ENCODE measurements around the gene ZBTB16. TPM values are rescaled to one million over a fixed set of nuclear protein-coding genes. Genes with fewer than 3 reads are reported as not detected.
A peak's percentile ranks its signal among the peaks of the same experiment; 100 is the strongest.

Gene ZBTB16
- polyA plus RNA-seq, 3 donors, result 4.1 to 12.3 (median 8.3) TPM

GRCh38 chr11:114297806-114298709 lies 238.5 kb downstream of the ZBTB16 start:
- peak overlapping the region in 1 of 7 donors; percentile 10 for H3K27ac Mint-ChIP-seq
- Histone ChIP-seq H3K4me3 (replicated peaks in 1 of 3; ENCODE audit: low read depth in 2 of 3, low read length in 3 of 3) (no peak overlapping the region), H3K79me2 (ENCODE audit: insufficient read depth, low read length) (no peaks in the 10 kb centered on the region), H3K4me2 (replicated peaks; ENCODE audit: extremely low read depth, low read length, poor library complexity, severe bottlenecking) (no peak overlapping the region), H3K36me3 (replicated peaks in 1 of 2; ENCODE audit: control insufficient read depth in 1 of 2, insufficient read depth in 2 of 2, low read length in 2 of 2) (no peaks in the 10 kb centered on the region), H3K9ac (ENCODE audit: insufficient read depth, low read length, poor library complexity, severe bottlenecking) (no peak overlapping the region), H4K20me1 (ENCODE audit: insufficient read depth, low read length) (no peaks in the 10 kb centered on the region), H3K27me3 (ENCODE audit: control insufficient read depth in 2 of 2, insufficient read depth in 2 of 2, low read length in 2 of 2) (no peaks in the 10 kb centered on the region), H3K27ac (ENCODE audit: low read depth in 1 of 2, low read length in 2 of 2) (no peak overlapping the region), H3K4me1 (ENCODE audit: control insufficient read depth in 1 of 2, insufficient read depth in 2 of 2, low read length in 2 of 2) (no peaks in the 10 kb centered on the region), H3K9me3 (replicated peaks in 1 of 2; ENCODE audit: control insufficient read depth in 1 of 2, insufficient read depth in 1 of 2, low read length in 2 of 2) (no peaks in the 10 kb centered on the region), H2AFZ (ENCODE audit: insufficient read depth, low read depth, low read length, poor library complexity, severe bottlenecking) (no peak overlapping the region)
- TF ChIP-seq CTCF (IDR thresholded peaks at IDR 0.05), result no peak
- H3K27me3 Mint-ChIP-seq (ENCODE audit: low read depth in 3 of 3), result peaks cover 0 to 4% (median 2%) of the 10 kb centered on the region in 3 donors
- no peak for DNase-seq
- 98% methylated on average over 7 of the region's 8 CpGs for WGBS (ENCODE audit: insufficient coverage)
- H3K4me1 Mint-ChIP-seq, result no peaks in the 10 kb centered on the region
- intact Hi-C loops (cut with micrococcal nuclease), result no loop called here
- no peak overlapping the region for H3K4me3 Mint-ChIP-seq
- H3K36me3 Mint-ChIP-seq, result no peaks in the 10 kb centered on the region
- peaks cover 0 to 9% (median 0%) of the 10 kb centered on the region in 7 donors for H3K9me3 Mint-ChIP-seq

GRCh38 chr11:114298710-114299109 lies 239.2 kb downstream of the ZBTB16 start:
- H3K9me3 ChIP-seq (replicated peaks in 1 of 2; ENCODE audit: control insufficient read depth in 1 of 2, insufficient read depth in 1 of 2, low read length in 2 of 2), result no peaks in the 10 kb centered on the region
- Mint-ChIP-seq H3K27me3 (ENCODE audit: low read depth in 3 of 3) (peaks cover 0 to 4% (median 2%) of the 10 kb centered on the region in 3 donors), H3K27ac (no peak overlapping the region), H3K4me1 (no peaks in the 10 kb centered on the region), H3K36me3 (no peaks in the 10 kb centered on the region), H3K9me3 (peaks cover 0 to 9% (median 0%) of the 10 kb centered on the region in 7 donors), H3K4me3 (no peak overlapping the region)
- no peaks in the 10 kb centered on the region for H3K27me3 ChIP-seq (ENCODE audit: control insufficient read depth in 2 of 2, insufficient read depth in 2 of 2, low read length in 2 of 2)
- H3K4me1 ChIP-seq (ENCODE audit: control insufficient read depth in 1 of 2, insufficient read depth in 2 of 2, low read length in 2 of 2), result no peaks in the 10 kb centered on the region
- H3K36me3 ChIP-seq (replicated peaks in 1 of 2; ENCODE audit: control insufficient read depth in 1 of 2, insufficient read depth in 2 of 2, low read length in 2 of 2), result no peaks in the 10 kb centered on the region
- H3K27ac ChIP-seq (ENCODE audit: low read depth in 1 of 2, low read length in 2 of 2), result no peak overlapping the region
- H2AFZ ChIP-seq (ENCODE audit: insufficient read depth, low read depth, low read length, poor library complexity, severe bottlenecking), result no peak overlapping the region
- no peaks in the 10 kb centered on the region for H4K20me1 ChIP-seq (ENCODE audit: insufficient read depth, low read length)
- no peak for DNase-seq
- TF ChIP-seq CTCF (IDR thresholded peaks at IDR 0.05), result no peak
- no peak overlapping the region for H3K4me2 ChIP-seq (replicated peaks; ENCODE audit: extremely low read depth, low read length, poor library complexity, severe bottlenecking)
- no peak overlapping the region for H3K4me3 ChIP-seq (replicated peaks in 1 of 3; ENCODE audit: low read depth in 2 of 3, low read length in 3 of 3)
- no peaks in the 10 kb centered on the region for H3K79me2 ChIP-seq (ENCODE audit: insufficient read depth, low read length)
- intact Hi-C loops (cut with micrococcal nuclease), result no loop called here
- H3K9ac ChIP-seq (ENCODE audit: insufficient read depth, low read length, poor library complexity, severe bottlenecking), result no peak overlapping the region
- 100% methylated on average over 2 of the region's 2 CpGs for WGBS (ENCODE audit: insufficient coverage)

Other genes starting within 250 kb of the ZBTB16 start
- 10 to 100 TPM; 13.4 to 21.9 (median 17.7) TPM for gene USP28, start 184.1 kb upstream of the ZBTB16 start, polyA plus RNA-seq
- gene HTR3B, start 154.9 kb upstream of the ZBTB16 start, polyA plus RNA-seq, result under 1 TPM in 2 of 3 donors, not detected in 1; 0.04 to 0.14 TPM
- gene HTR3A, start 84.6 kb upstream of the ZBTB16 start, polyA plus RNA-seq, result not detected
- gene NNMT, start 236.7 kb downstream of the ZBTB16 start, polyA plus RNA-seq, result not detected